NAMALWA (cell line): ENCODE results near the gene FBXO47.
A peak's percentile ranks its signal among the peaks of the same experiment; 100 is the strongest.
"Not testable (repeated sequence)": the region's sequence is repeated elsewhere in the genome, so short reads cannot be mapped to it uniquely, and the experiment has no call there.

Experiments
- DNase-seq: peaks from one replicate; pipeline ENCODE4 v3.0.0-alpha.2; 2015; ENCODE audit warnings: low spot score

FBXO47 gene

DNA sequence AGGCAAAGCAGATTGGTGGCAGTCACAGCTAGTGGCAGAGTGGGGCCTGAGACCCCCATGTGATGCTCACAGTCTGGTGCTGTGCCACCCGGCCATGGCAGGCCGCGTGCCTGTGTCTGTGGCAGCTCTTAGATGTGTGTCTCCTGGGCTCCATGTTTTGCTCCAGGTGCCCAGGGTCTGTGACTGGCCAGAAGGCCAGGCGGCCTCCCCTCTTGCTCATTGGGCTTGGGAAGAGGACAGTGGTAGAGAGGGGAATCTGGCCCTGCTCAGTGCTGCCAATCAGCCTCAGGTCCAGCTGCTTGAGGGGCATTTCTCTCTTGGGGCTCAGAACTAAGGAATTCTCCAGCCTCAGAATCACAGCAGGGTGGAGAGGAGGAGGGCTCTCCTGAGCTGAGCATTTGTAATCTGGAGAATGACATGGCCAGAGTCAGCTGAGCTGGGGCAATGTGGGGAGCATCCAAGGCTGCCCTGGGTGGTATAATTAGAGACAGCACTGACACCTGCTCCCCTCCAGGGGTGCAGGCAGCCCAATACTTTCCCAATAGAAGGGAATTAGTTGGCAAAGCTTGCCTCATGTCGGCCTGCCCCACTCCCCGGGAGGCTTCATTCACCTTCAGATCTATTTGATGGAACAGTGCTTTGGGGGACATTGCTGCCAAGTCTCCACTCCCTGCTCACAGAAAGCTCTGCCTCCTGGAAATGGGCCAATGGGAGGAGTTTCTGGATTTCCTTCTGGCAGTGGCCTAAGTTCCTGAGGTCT lies 44.5 kb downstream of the FBXO47 start:
- DNase-seq = no peak

- no peak for DNase-seq
These were observed 45.3 kb downstream of the FBXO47 start for GRCh38 chr17:38921756-38922411.

DNA sequence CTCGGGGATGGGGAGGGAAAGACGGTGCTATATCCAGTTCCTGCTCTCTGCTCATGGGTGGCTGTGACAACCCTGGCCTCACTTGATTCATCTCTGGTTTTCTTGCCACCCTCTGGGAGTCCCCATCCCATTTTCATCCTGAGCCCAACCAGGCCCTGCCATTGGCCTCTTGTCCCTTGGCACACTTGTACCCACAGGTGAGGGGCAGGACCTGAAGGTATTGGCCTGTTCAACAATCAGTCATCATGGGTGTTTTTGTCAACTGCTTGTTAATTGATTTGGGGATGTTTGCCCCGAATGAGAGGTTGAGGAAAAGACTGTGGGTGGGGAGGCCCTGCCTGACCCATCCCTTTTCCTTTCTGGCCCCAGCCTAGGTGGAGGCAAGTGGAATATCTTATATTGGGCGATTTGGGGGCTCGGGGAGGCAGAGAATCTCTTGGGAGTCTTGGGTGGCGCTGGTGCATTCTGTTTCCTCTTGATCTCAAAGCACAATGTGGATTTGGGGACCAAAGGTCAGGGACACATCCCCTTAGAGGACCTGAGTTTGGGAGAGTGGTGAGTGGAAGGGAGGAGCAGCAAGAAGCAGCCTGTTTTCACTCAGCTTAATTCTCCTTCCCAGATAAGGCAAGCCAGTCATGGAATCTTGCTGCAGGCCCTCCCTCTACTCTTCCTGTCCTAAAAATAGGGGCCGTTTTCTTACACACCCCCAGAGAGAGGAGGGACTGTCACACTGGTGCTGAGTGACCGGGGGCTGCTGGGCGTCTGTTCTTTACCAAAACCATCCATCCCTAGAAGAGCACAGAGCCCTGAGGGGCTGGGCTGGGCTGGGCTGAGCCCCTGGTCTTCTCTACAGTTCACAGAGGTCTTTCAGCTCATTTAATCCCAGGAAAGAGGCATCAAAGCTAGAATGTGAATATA lies 46.6 kb downstream of the FBXO47 start:
- no peak for DNase-seq

- no peak for DNase-seq
These were observed 47.7 kb downstream of the FBXO47 start for GRCh38 chr17:38919316-38920078.

DNA sequence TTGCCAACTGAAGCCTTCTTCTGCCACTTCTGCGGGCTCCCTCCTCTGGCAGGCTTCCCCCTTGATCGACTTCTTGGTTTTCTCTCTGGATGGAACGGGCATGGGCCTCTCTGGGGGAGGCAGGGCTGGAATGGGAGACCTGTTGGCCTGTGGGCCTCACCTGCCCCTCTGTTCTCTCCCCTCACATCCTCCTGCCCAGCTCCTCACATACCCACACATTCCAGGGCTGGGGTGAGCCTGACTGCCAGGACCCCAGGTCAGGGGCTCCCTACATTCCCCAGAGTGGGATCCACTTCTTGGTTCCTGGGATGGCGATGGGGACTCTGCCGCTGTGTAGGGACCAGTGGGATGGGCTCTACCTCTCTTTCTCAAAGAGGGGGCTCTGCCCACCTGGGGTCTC lies 48.3 kb downstream of the FBXO47 start:
- DNase-seq = no peak

DNA sequence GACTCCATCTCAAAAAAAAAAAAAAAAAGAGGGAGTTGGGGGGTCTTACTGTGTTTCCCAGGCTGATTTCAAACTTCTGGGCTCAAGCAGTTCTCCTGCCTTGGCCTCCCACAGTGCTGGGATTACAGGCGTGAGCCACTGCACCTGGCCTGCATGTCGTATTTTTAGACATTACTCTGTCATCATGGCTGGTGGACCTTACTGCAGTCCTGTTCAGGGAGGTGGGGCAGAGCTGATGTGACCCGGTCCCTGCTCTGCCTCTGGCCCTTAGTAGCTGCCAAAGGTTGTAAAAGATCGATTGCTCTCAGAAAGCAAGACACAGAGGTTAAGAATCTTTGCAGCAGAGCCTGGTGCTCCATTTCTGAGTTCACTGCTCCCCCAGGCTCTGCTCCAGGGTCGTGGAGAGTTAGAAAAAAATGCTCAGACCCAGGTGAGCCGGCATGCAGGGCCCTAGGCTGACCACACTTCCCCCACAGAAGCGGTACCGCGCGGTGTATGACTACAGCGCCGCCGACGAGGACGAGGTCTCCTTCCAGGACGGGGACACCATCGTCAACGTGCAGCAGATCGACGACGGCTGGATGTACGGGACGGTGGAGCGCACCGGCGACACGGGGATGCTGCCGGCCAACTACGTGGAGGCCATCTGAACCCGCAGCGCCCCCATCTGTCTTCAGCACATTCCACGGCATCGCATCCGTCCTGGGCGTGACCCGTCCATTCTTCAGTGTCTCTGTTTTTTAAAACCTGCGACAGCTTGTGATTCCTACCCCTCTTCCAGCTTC lies 48.9 kb downstream of the FBXO47 start:
- DNase-seq = no peak

DNA sequence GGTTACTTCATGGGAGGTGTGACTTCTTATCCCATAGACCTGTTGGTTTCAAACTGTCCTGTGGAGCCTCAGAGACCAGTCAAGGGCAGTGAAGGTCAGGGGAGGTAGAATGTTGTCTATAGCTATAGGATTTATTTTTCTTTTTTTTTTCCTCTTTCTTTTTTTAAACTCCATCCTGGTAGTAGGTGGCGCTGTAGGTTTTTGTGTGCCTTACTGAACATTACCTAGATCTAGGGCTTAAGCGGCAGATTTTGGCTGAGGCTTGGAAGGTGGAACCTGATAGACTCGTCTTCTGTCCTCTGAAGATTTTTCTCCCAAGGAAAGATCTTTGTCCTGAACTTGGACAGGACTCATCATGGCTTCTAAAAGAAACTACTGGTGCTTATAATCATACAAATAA lies 49.9 kb downstream of the FBXO47 start:
- DNase-seq = no peak

GRCh38 chr17:38916771-38917170 lies 50.4 kb downstream of the FBXO47 start:
- DNase-seq = no peak

DNA sequence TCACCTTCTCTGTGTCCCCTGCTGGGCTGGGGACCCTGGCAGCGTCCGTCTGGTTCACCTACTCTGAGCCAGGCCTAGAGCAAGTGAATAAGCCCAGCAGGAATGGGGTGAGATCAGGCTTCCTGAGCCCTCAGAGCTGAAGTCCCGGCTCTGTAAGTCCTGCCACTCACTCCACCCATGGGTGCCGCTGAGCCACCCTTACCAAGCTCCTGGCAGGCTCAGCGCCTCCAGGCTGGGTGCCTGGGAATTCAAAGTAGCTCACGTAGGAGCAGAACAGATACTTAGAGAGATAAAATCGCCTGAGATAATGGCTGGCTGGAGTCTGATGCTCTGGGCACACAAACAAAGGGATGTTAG lies 51.6 kb downstream of the FBXO47 start:
- no peak for DNase-seq

GRCh38 chr17:38914741-38915638 lies 52.2 kb downstream of the FBXO47 start:
- DNase-seq = no peak

- DNase-seq = no peak
These were observed 54.9 kb downstream of the FBXO47 start for GRCh38 chr17:38912221-38912813.

DNA sequence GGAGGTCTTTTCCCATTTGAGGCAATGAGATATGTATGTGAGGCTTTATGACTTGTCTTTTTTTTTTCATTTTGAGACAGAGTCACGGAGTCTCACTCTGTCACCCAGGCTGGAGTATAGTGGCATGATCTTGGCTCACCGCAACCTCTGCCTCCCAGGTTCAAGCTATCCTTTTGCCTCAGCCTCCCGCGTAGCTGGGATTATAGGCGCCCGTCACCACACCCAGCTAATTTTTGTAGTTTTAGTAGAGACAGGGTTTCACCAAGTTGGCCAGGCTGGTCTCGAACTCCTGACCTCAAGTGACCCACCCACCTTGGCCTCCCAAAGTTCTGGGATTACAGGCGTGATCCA lies 55.5 kb downstream of the FBXO47 start:
- not testable (repeated sequence) for DNase-seq

GRCh38 chr17:38911081-38911730 lies 56.0 kb downstream of the FBXO47 start:
- no peak for DNase-seq

DNA sequence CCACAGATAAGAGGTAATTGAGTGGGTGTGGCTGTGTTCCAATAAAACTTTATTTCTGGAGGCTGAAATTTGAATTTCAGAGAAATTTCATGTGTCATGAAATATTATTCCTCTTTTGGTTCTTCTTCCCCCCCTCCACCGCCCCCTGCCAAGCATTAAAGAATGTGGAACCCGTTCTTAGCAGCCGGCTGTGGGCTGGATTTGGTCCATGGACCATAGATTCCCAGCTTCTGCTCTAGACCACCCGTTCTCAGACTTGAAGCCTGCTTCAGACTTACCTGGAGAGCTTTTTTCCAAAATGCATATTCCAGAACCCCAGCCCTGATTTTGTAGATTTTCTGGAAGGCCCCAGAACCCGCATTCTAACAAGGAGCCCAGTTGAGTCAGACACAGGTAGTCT lies 56.9 kb downstream of the FBXO47 start:
- no peak for DNase-seq

DNA sequence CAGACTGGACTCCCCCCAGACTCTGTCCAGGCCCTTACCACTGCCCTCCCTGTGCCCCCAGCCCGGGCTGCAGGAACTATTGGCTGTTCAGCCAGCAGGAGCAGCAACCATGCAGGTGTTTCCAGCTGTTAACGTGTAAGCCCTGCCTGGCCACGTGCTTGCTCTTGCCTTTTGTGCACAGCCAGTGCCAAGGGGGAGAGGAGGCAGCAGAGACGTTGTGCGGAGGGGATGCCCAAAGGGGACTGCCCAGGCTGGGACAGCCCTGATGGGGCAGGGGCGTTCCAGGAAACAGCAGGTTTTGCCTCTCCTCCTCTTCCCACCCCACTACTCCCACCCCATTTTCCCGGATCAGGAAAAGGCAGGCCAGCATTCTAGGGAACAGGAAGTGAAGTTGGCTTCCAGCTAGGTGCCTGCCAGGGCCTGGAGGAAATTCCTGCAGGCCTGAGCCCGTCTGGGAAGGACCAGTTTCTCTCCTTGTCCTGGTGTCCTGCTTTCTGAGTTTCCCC lies 58.5 kb downstream of the FBXO47 start:
- DNase-seq = peak; percentile 39

DNA sequence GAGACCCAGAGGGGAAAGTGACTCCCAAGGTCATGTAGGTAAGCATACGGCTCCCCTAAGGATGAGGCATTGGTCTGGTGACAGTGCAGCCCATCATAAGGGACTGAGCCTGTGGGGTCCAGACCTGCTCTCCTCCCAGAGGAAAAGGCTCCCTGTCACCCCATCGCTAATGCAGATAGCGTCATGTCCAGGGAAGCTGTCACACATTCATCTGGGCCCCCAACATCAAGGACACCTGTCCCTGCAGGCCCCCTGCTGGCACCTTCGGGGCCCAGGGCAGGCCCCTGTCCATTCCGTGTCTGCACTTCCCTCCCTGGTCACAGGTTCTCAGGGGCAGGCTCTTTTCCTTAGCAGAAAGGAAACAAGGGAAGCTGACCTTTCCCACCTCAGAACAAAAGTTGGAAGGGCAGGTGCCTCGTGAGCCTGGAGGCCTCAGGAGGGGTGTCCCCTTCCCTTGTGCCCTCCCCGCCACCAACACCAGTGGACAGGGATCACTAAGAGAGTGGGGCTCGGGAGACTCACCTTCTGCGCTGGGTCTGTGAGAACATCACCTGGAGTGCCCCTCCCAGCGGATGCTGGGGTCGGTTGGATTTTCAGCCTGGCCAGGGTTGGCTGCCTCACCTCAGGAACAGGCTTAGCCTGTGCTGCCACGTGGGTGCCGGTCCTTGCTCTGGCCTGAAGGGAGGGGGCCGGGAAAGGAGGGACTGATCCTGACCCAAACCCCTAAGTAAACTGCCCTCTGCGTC lies 59.1 kb downstream of the FBXO47 start:
- no peak for DNase-seq

- peak; percentile 33 for DNase-seq
These were observed 60.6 kb downstream of the FBXO47 start for GRCh38 chr17:38906460-38907228.

- DNase-seq = no peak
These were observed 61.8 kb downstream of the FBXO47 start for GRCh38 chr17:38905375-38905774.
